NCI-H774 (cell line): ENCODE measurements around the gene TARDBP.
"Not testable (repeated sequence)": the region's sequence is repeated elsewhere in the genome, so short reads cannot be mapped to it uniquely, and the experiment has no call there.

ENCODE experiments used
- DNase-seq: peaks from one replicate; lab custom pipeline; 2025; lab: John Stamatoyannopoulos, UW

Gene TARDBP

GRCh38 chr1:11012260-11013159 lies at the start of gene TARDBP:
TARDBP (plus strand) TSS chr1:11012654; CDS start chr1:11013728, 1,074 bp downstream.
- peak; percentile 61 for DNase-seq

GRCh38 chr1:10965546-10966226 lies 46.8 kb upstream of the TARDBP start:
- no peak for DNase-seq

GRCh38 chr1:10967090-10967489 lies 45.4 kb upstream of the TARDBP start:
- DNase-seq: no peak

- peak; percentile 84 for DNase-seq
Measured at GRCh38 chr1:10968411-10968826, 44.0 kb upstream of the TARDBP start.

GRCh38 chr1:10969267-10969970 lies 43.0 kb upstream of the TARDBP start:
- DNase-seq: no peak

- no peak for DNase-seq
Measured at GRCh38 chr1:10969971-10970332, 42.5 kb upstream of the TARDBP start.

GRCh38 chr1:10973552-10973951 lies 38.9 kb upstream of the TARDBP start:
- no peak for DNase-seq

- no peak for DNase-seq
Measured at GRCh38 chr1:10973956-10974881, 38.2 kb upstream of the TARDBP start.

GRCh38 chr1:10975567-10976326 lies 36.7 kb upstream of the TARDBP start:
- DNase-seq: no peak

GRCh38 chr1:10978719-10979118 lies 33.7 kb upstream of the TARDBP start:
- no peak for DNase-seq

GRCh38 chr1:10979483-10979920 lies 33.0 kb upstream of the TARDBP start:
- no peak for DNase-seq

- DNase-seq: no peak
Measured at GRCh38 chr1:10980094-10980577, 32.3 kb upstream of the TARDBP start.

GRCh38 chr1:10980841-10981727 lies 31.4 kb upstream of the TARDBP start:
- no peak for DNase-seq

GRCh38 chr1:10986525-10986890 lies 25.9 kb upstream of the TARDBP start:
- no peak for DNase-seq

- no peak for DNase-seq
Measured at GRCh38 chr1:10987840-10988417, 24.5 kb upstream of the TARDBP start.

GRCh38 chr1:10989095-10989494 lies 23.4 kb upstream of the TARDBP start:
- DNase-seq: peak; percentile 37

GRCh38 chr1:10989920-10990516 lies 22.4 kb upstream of the TARDBP start:
- not testable (repeated sequence) for DNase-seq

GRCh38 chr1:10990828-10991227 lies 21.6 kb upstream of the TARDBP start:
- DNase-seq: no peak

GRCh38 chr1:10992004-10992403 lies 20.4 kb upstream of the TARDBP start:
- not testable (repeated sequence) for DNase-seq
